CD1c-positive myeloid dendritic cell (primary cell): ENCODE measurements around the gene LY6G5C.
A peak's percentile ranks its signal among the peaks of the same experiment; 100 is the strongest.
"Not testable (repeated sequence)": the region's sequence is repeated elsewhere in the genome, so short reads cannot be mapped to it uniquely, and the experiment has no call there.

Experiments
- DNase-seq: peaks from one replicate; pipeline ENCODE4 v3.0.0-alpha.2; 2016; ENCODE audit errors: extremely low spot score

Gene LY6G5C

GRCh38 chr6:31715022-31715958 is 34.4 kb upstream of the LY6G5C start, which contains the start of gene LY6G6D:
TSS of gene LY6G6D (plus strand) at chr6:31715348. CDS start at chr6:31715356, 8 bp downstream.
- no peak for DNase-seq

- no peak for DNase-seq
Measured at GRCh38 chr6:31713991-31714684, 33.3 kb upstream of the LY6G5C start.

- no peak for DNase-seq
Measured at GRCh38 chr6:31713465-31713864, 32.6 kb upstream of the LY6G5C start.

- DNase-seq, result no peak
Measured at GRCh38 chr6:31712296-31712695, 31.4 kb upstream of the LY6G5C start.

GRCh38 chr6:31711233-31711632 is 30.4 kb upstream of the LY6G5C start:
- DNase-seq, result peak; percentile 28

- DNase-seq, result no peak
Measured at GRCh38 chr6:31710523-31711219, 29.8 kb upstream of the LY6G5C start.

GRCh38 chr6:31709157-31709556 is 28.3 kb upstream of the LY6G5C start:
- DNase-seq, result not testable (repeated sequence)

GRCh38 chr6:31708224-31708623 is 27.4 kb upstream of the LY6G5C start:
- no peak for DNase-seq

GRCh38 chr6:31707701-31708100 is 26.8 kb upstream of the LY6G5C start:
- no peak for DNase-seq

GRCh38 chr6:31706599-31706998 is 25.7 kb upstream of the LY6G5C start, which contains the start of gene LY6G6F:
TSS of gene LY6G6F (plus strand) at chr6:31706866. CDS start at chr6:31706907, 41 bp downstream.
- DNase-seq, result no peak

- no peak for DNase-seq
Measured at GRCh38 chr6:31705931-31706330, 25.1 kb upstream of the LY6G5C start.

GRCh38 chr6:31702819-31703716 is 22.2 kb upstream of the LY6G5C start, which contains the start of gene ABHD16A:
TSS of gene ABHD16A (minus strand) at chr6:31703324. CDS start at chr6:31703281, 43 bp downstream.
- DNase-seq, result peak; percentile 99

GRCh38 chr6:31702405-31702818 is 21.5 kb upstream of the LY6G5C start:
- DNase-seq, result peak; percentile 68

GRCh38 chr6:31701666-31702404 is 21.0 kb upstream of the LY6G5C start:
- DNase-seq, result no peak

GRCh38 chr6:31700740-31701401 is 20.0 kb upstream of the LY6G5C start:
- no peak for DNase-seq

- DNase-seq, result no peak
Measured at GRCh38 chr6:31697555-31697954, 16.7 kb upstream of the LY6G5C start.

GRCh38 chr6:31693535-31693934 is 12.7 kb upstream of the LY6G5C start:
- DNase-seq, result no peak

- no peak for DNase-seq
Measured at GRCh38 chr6:31692886-31693285, 12.0 kb upstream of the LY6G5C start.

GRCh38 chr6:31692353-31692752 is 11.5 kb upstream of the LY6G5C start:
- no peak for DNase-seq
